Measurements from ENCODE around the gene TMC8.

Gene TMC8

GRCh38 chr17:78185981-78186691 is 55.6 kb downstream of the TMC8 start:
- DNase-seq, result peak; percentile 66

GRCh38 chr17:78186692-78187595 is 56.4 kb downstream of the TMC8 start, which contains the start of the genes AFMID and TK1:
Gene AFMID, plus strand, starts transcription at chr17:78187362. Its CDS starts 9 bp downstream, at chr17:78187371.
Gene TK1, minus strand, starts transcription at chr17:78187052. Its CDS starts 58 bp downstream, at chr17:78186994.
- DNase-seq, result peak; percentile 98
